Gastrocnemius medialis (tissue), 4 donors: ENCODE data around the gene ALPP.

Source experiments
- POLR2A ChIP-seq, 2 donors: fragments of 450-650 bp; IDR thresholded peaks; one replicate each; pipeline ENCODE4 v1.6.1; 2017; ENCODE audit warnings: antibody characterized with exemption in 2 of 2, mild to moderate bottlenecking in 2 of 2, moderate library complexity in 2 of 2
- TF ChIP-seq, protein P1 (sequence below), 5 experiments: fragments of 450-650 bp in 3 of 5; fragments of 200-600 bp in 2 of 5; sonication (generic) in 2 of 5; IDR thresholded peaks in 4 of 5; conservative IDR thresholded peaks in 1 of 5; 1 replicate in 4 of 5; 2 replicates in 1 of 5; pipeline ENCODE4 v1.5.1; 2016 to 2019; ENCODE audit warnings: antibody characterized with exemption in 5 of 5, mild to moderate bottlenecking in 3 of 5, moderate library complexity in 3 of 5

DNA sequence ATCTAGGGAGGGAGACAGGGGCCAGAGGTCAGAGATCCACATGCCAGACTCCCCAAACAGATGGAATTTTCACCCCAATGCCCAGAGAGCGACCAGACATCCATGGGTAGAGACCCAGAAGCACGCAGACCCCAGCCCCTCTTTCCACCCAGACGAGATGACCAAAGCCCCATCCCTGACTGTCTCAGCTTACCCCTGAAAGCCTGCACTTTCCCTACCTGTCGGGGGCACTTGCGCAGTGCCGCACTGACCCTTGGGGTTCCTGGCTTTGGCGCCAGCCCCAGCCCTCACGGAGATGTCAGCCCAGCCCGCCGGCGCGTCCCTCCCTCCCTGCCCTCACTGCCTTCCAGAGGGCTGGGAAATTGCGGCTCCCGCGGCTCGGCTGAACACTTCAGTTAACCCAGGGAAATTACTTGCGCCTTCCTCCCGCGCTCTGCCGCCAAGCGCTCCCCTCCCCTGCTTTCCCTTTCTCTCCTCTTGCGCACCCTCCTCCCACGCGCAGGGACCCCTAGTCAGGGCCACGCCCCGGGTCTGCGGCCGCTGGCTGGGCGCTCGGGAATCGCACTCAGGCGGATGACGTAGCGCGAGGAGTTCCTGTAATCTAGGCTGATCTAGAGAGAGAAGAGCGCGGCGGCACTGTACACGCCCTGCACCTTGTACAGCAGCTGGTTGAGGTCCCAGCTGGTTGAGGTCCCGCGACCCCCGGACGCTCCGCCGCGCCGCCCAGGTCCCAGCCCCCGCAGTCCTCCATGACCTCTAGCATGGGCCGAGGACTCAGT is 40.1 kb downstream of the ALPP start:
- TF ChIP-seq, protein P1, sequence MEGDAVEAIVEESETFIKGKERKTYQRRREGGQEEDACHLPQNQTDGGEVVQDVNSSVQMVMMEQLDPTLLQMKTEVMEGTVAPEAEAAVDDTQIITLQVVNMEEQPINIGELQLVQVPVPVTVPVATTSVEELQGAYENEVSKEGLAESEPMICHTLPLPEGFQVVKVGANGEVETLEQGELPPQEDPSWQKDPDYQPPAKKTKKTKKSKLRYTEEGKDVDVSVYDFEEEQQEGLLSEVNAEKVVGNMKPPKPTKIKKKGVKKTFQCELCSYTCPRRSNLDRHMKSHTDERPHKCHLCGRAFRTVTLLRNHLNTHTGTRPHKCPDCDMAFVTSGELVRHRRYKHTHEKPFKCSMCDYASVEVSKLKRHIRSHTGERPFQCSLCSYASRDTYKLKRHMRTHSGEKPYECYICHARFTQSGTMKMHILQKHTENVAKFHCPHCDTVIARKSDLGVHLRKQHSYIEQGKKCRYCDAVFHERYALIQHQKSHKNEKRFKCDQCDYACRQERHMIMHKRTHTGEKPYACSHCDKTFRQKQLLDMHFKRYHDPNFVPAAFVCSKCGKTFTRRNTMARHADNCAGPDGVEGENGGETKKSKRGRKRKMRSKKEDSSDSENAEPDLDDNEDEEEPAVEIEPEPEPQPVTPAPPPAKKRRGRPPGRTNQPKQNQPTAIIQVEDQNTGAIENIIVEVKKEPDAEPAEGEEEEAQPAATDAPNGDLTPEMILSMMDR (IDR thresholded peaks at IDR 0.05 in 4 of 5, conservative IDR thresholded peaks at IDR 0.05 in 1 of 5), result no peak
- no peak for TF ChIP-seq POLR2A (IDR thresholded peaks at IDR 0.05)
